WI38 (cell line): ENCODE results near the gene CELF4.

Experiments
- H3K4me3 ChIP-seq: 2 replicates; pipeline ENCODE4 v1.5.1; 2011; ENCODE audit warnings: low read depth, mild to moderate bottlenecking, control low read depth, low read length
- TF ChIP-seq, protein P1 (sequence below): IDR thresholded peaks from 2 replicates; pipeline ENCODE4 v1.5.1; 2012; ENCODE audit warnings: low read depth, mild to moderate bottlenecking, control low read depth, low read length

The CELF4 gene

DNA sequence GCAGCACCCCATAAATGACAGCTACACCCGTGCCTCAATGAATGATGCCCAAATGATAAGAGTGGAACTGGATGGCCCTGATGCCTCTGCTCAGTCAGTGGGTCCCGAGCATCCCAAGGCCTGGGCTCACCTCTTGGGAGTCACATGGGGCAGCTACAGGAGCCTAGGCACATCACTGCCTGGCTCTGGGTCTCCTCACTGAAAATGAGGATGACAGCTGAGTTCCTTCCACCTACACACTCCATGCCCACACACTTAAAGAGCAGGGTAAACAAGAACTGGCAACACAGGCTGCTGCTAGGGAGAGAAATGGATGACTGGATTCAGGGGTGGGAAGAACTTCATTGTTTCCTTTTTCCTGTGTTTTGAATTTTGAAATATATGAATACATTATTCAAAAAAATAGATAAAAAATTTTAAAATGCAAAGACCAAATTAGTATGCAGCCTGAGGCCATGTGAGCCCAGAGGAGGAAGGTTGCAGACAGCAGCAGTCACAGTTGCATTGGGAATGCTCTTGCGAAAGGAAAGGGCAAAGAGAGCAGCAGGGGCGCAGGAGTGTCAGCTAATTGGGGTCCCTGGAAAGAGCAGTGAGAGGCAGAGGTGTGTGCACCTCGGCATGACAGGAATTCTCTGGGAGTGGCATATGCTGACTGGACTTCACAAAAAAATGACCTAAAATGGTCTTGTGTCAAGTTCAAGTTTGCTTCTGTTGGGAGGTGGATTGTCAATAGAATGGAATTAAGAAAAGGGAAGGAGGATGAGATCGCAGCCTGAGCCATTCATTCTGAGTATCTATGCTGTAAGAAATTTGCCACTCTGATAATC, 327.1 kb downstream of the CELF4 start:
- H3K4me3 ChIP-seq: no peak overlapping the region
- TF ChIP-seq, protein P1, sequence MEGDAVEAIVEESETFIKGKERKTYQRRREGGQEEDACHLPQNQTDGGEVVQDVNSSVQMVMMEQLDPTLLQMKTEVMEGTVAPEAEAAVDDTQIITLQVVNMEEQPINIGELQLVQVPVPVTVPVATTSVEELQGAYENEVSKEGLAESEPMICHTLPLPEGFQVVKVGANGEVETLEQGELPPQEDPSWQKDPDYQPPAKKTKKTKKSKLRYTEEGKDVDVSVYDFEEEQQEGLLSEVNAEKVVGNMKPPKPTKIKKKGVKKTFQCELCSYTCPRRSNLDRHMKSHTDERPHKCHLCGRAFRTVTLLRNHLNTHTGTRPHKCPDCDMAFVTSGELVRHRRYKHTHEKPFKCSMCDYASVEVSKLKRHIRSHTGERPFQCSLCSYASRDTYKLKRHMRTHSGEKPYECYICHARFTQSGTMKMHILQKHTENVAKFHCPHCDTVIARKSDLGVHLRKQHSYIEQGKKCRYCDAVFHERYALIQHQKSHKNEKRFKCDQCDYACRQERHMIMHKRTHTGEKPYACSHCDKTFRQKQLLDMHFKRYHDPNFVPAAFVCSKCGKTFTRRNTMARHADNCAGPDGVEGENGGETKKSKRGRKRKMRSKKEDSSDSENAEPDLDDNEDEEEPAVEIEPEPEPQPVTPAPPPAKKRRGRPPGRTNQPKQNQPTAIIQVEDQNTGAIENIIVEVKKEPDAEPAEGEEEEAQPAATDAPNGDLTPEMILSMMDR: no peak

DNA sequence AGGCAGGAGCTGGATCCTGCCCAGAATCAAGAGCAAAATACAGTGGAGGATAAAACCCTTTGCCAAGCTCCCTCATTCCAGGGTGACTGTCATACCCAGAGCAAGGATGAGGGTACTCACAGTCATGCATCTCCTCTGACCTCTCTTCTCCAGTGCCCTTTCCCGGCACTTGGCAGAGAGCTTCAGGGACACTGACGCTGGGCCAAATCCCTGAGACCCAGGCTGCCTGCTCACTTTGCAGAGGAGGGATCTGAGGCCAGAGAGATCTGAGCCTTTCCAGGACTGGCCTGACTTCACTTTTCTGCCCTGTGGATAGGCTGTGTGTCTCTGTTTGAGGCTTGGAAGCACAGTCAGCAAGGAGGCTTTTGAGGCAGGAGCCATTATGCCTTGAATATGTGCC, 330.0 kb downstream of the CELF4 start:
- no peak overlapping the region for H3K4me3 ChIP-seq
- TF ChIP-seq, protein P1: no peak

DNA sequence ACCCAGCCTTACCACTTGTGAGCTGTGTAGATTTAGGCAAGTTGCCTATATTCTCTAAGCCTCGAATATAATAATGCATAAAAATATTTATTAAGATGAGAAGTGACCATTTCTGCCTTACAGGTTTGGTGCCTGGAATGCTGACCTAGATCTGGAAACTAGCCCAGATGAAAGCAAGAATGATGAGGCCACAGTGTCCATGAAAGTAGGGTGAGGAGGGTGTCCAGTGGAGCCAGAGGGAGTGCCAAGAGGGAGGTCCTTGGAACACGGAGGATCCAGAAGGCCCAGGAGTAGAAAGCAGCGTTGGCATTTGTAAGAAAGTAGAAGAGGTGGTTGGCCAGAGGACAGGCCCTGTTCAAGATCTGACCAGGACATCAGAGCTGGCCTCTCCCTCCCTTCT, 334.3 kb downstream of the CELF4 start:
- TF ChIP-seq, protein P1: no peak
- no peak overlapping the region for H3K4me3 ChIP-seq

DNA sequence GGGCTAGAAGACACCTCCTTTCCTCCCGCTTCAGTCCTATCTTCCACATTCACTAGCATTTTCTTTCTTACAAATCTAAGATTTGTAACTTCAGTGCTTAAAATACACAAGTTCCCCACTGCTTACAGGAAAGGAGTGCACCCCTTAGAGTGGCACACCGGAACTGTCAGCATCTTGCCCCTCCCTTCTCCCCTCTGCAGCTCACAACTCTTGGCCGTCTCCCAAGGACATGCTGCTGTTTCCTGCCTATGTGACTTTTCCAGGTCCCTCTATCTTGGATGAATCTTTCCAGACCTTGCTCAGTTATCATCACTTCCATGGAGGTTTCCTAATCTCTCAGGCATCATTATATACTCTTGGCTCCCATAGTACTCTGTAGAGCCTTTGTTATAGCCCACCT, 334.8 kb downstream of the CELF4 start:
- H3K4me3 ChIP-seq: no peak overlapping the region
- TF ChIP-seq, protein P1: no peak

DNA sequence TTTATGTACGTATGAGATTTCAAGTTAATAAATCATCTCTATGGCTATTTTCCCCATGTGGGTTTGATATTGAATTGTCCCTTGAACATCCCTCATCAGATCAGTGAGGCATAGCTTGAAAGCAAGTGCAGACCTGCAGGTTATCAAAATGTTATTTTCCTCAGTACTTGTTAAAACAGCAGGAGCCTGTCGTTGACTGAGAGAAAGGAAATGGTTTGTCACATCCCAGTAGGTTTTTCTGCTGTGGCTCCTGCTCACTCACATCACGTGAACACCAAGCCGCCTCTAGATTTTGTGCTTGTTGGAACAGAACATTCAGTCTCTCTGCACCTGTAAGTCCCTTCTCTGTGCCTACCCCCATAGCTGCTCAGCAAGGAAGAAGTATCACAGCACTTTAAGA, 340.3 kb downstream of the CELF4 start:
- H3K4me3 ChIP-seq: no peak overlapping the region
- TF ChIP-seq, protein P1: no peak

DNA sequence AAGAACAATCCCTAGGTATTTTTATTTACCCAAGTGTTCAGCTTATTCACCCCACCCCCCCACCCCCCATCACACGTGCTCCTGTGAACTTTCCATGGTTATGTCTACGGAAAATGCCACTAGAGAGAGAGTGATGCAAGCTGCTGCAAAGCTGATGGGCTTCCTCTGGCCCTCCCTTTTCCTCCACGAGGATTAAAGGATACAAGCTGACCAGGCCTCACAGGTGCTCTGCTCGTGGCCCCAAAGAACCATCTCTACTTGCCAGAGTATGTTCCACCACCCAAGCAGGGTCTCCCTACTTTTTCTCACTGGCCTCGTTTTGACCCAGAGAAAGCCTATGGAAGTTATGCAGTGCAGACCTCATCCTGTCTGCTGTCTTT, 342.6 kb downstream of the CELF4 start:
- H3K4me3 ChIP-seq: no peak overlapping the region
- TF ChIP-seq, protein P1: no peak

DNA sequence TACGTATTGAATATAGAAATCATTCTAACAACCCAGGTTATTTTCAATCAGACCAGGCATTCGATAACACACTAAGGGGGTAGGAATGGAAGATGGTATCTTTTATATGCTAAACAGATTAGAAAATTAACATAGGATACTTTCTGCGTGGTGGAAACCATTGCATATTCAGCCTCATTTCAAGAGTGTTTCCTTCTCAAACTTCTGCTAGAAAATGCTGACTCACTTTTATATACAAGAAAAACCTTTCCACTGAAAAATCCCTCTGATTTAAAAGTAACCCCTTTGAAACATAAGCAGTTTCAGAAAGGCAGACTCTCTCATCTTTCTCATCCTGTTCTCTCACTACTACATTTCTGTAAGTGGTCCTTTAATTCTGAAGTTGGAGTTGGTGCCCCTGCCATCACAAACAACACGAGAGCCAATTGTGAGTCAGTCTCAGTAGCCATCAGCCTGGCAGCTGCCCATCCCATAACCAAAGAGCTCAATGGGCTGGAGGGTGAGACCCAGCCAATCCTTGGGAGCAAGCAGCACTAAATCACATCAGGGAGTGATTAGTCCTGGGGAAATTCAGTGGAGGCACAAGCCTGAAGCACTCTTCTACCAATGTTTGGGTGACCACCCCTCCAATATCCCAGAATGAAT, 343.1 kb downstream of the CELF4 start:
- TF ChIP-seq, protein P1: no peak
- no peak overlapping the region for H3K4me3 ChIP-seq
